Esophagus muscularis mucosa (tissue), 4 donors: Measurements from ENCODE around the gene ZRANB1. TPM values are rescaled to one million over a fixed set of nuclear protein-coding genes. Genes with fewer than 3 reads are reported as not detected.

Experiments
- DNase-seq: peaks from one replicate; pipeline ENCODE4 v3.0.0-alpha.2; 2017; ENCODE audit errors: extremely low spot score
- H3K27ac ChIP-seq, 4 donors: fragments of 200-600 bp; sonication (generic); replicated peaks in 1 of 4; 1 replicate in 3 of 4; 2 replicates in 1 of 4; pipeline ENCODE4 v1.5.1; 2016 to 2019; ENCODE audit warnings: mild to moderate bottlenecking in 1 of 4
- H3K27me3 ChIP-seq, 4 donors: fragments of 200-600 bp; sonication (generic); one replicate each; pipeline versions ENCODE4 v1.5.1 to v1.6.0; 2016 to 2019
- H3K36me3 ChIP-seq, 4 donors: fragments of 200-600 bp; sonication (generic); one replicate each; pipeline ENCODE4 v1.5.1; 2016 to 2019
- H3K4me1 ChIP-seq, 4 donors: fragments of 200-600 bp; sonication (generic); one replicate each; pipeline ENCODE4 v1.5.1; 2016 to 2019
- H3K4me3 ChIP-seq, 4 donors: fragments of 200-600 bp; sonication (generic); 1 replicate in 2 of 4; 2 replicates in 2 of 4; pipeline ENCODE4 v1.5.1; 2016 to 2019; ENCODE audit warnings: mild to moderate bottlenecking in 4 of 4, moderate library complexity in 1 of 4
- H3K9me3 ChIP-seq, 4 donors: fragments of 200-600 bp; sonication (generic); 1 replicate in 3 of 4; 2 replicates in 1 of 4; pipeline ENCODE4 v1.5.1; 2016 to 2019
- CTCF ChIP-seq, 3 experiments: fragments of 200-600 bp in 2 of 3; fragments of 450-650 bp in 1 of 3; sonication (generic) in 2 of 3; IDR thresholded peaks; one replicate each; pipeline ENCODE4 v1.5.1; 2017 to 2019; ENCODE audit warnings: antibody characterized with exemption in 3 of 3, mild to moderate bottlenecking in 2 of 3, moderate library complexity in 1 of 3
- EP300 ChIP-seq: sonication (generic); formaldehyde crosslinking; IDR thresholded peaks from one replicate; pipeline ENCODE4 v1.6.1; 2017; ENCODE audit warnings: antibody characterized with exemption
- POLR2A ChIP-seq: fragments of 450-650 bp; IDR thresholded peaks from one replicate; pipeline ENCODE4 v1.6.1; 2017; ENCODE audit warnings: antibody characterized with exemption, moderate library complexity, mild to moderate bottlenecking, low read depth
- POLR2AphosphoS5 ChIP-seq, 2 donors: sonication (generic); formaldehyde crosslinking; IDR thresholded peaks; one replicate each; pipeline ENCODE4 v1.6.1; 2017; ENCODE audit warnings: antibody characterized with exemption in 2 of 2
- WGBS: methylation state at CpG from one replicate; pipeline ENCODE4 v1.1.5; 2018; 5-methylcytosine and 5-hydroxymethylcytosine counted together
- intact Hi-C: fragments of 100-400 bp; cut with DNase I; formaldehyde crosslinking; loops from one replicate; pipeline ENCODE4 v1.15.1; 2023
- total RNA-seq, 4 donors: library from RNA; depleted of rRNA; stranded (reverse); fragments of >200 nt; gene quantifications; one replicate each; pipeline versions ENCODE4 v1.1.0 to v1.2.1, GENCODE V29; 2016

Gene ZRANB1
- total RNA-seq, 4 donors from 2014 or later = 30.7 to 42.9 (median 34.8) TPM

GRCh38 chr10:124997771-124998623 is 56.1 kb downstream of the ZRANB1 start:
- TF ChIP-seq EP300 = no peak
- TF ChIP-seq POLR2AphosphoS5 (IDR thresholded peaks at IDR 0.05) = no peak
- no peak for TF ChIP-seq CTCF (IDR thresholded peaks at IDR 0.05)
- TF ChIP-seq POLR2A = no peak
- intact Hi-C loops = loop anchor here (5.0 to 10.0 kb wide), 2 partner anchors 147 to 164 kb away; partner anchors contain the start of gene CTBP2
- DNase-seq = no peak
- Histone ChIP-seq H3K9me3 (no peaks in the 10 kb centered on the region), H3K36me3 (peaks cover 50 to 97% (median 88%) of the 10 kb centered on the region in 4 donors), H3K27ac (no peak overlapping the region), H3K4me1 (peaks cover 40 to 54% (median 48%) of the 10 kb centered on the region in 4 donors), H3K27me3 (no peaks in the 10 kb centered on the region), H3K4me3 (no peak overlapping the region)
- WGBS = 93% methylated on average over 19 of the region's 35 CpGs

DNA sequence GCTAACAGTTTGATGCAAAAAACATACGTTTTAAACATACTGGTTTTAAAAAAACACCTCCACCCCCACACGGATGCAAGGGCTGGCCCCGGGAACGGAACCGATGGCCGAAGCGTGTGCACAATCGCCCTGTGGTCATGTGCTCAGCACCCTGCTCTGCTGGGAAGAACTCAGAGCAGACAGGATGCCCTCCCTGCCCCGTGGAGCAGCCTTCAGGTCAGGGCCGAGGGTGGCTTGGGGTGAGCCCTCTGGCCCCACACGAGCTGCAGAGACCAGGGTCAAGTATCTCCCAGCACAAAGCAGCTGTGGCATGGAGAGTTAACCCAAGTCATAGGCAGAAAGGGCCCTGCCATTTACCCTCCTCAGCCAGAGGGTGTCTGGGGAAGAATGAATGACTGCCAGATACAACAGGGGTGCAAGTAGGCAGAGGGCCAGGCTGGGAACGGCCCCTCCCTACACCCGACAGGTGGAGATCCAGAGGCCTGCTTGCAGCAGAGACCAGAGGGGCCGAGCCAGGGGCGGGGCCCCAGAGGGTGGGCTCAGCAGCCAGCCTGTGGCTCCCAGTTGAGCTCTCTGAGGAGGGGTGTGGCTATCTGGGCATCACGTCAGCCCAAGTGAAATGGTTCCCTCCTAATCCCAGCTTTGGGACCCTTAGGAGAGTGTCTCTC is 56.8 kb downstream of the ZRANB1 start:
- TF ChIP-seq POLR2A (no peak), POLR2AphosphoS5 (IDR thresholded peaks at IDR 0.05) (no peak), CTCF (IDR thresholded peaks at IDR 0.05) (no peak), EP300 (no peak)
- Histone ChIP-seq H3K27me3 (no peaks in the 10 kb centered on the region), H3K36me3 (peaks cover 42 to 97% (median 85%) of the 10 kb centered on the region in 4 donors), H3K4me3 (no peak overlapping the region), H3K4me1 (peaks cover 38 to 57% (median 47%) of the 10 kb centered on the region in 4 donors), H3K27ac (peak overlapping the region; percentile 59 to 74 (median 70)), H3K9me3 (no peaks in the 10 kb centered on the region)
- DNase-seq = no peak
- intact Hi-C loops = loop anchor here (5.0 to 10.0 kb wide), 2 partner anchors 146 to 164 kb away; partner anchors contain the start of gene CTBP2
- 76% methylated on average over 12 of the region's 16 CpGs for WGBS

DNA sequence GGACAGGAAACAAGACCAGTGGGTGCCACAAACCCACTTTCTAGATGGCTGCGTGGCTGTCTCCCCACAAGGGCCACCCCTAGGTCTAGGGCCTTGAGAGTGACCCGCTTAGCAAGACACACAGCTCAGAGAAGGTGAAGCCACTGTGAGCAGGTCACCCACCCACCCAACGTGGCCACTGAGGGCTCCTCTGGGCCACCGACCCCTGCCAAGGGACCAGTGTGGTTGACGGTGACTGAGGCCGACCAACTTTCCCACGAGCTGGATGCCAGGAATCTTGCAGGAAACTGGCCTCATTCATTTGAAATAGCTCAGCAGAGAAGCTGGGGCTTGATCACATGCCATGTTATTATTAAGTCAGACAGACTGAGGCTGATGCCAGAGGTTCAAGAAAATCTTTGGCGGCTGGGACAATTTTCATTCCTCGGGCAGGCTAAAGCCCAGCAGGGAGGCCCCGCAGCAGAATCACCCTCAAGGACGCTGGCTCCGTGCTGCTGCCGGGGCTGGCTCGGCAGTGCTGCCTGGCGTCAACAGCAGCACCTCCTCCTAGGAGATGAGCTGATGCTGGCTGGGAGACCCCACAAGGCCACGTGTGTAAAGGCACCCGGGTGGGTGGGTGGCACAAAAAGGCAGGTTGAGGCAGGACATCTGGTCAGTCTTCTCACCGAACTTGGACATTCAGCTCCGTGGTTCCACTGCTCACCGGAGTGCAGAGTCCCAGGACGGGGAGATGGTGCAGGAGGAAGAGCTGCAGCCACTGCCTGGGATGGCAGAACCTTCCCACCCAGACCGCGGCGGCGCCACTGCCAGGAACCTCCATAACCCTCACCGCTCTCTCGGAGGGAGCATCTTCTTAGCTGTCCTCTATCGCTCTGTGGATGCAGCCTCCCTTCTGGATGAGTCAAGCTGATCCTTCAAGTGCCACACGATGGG is 57.8 kb downstream of the ZRANB1 start:
- peak overlapping the region; percentile 59 to 74 (median 70) for H3K27ac ChIP-seq
- peaks cover 34 to 95% (median 77%) of the 10 kb centered on the region in 4 donors for H3K36me3 ChIP-seq
- 25% methylated on average over 14 of the region's 29 CpGs for WGBS

More for the DNA sequence above, 57.8 kb downstream of the ZRANB1 start:
- TF ChIP-seq EP300 (no peak), POLR2A (no peak), POLR2AphosphoS5 (IDR thresholded peaks at IDR 0.05) (peak; percentile 55 to 63), CTCF (IDR thresholded peaks at IDR 0.05) (no peak)
- no peak for DNase-seq
- Histone ChIP-seq H3K9me3 (no peaks in the 10 kb centered on the region), H3K4me3 (peak overlapping the region in 1 of 4 donors; percentile 28), H3K27me3 (no peaks in the 10 kb centered on the region), H3K4me1 (peaks cover 38 to 65% (median 47%) of the 10 kb centered on the region in 4 donors)
- intact Hi-C loops = loop anchor here (5.0 to 10.0 kb wide), 2 partner anchors 145 to 163 kb away; partner anchors contain the start of gene CTBP2
